Thyroid gland (tissue), 4 donors: Measurements from ENCODE around the gene ABCB6. TPM values are rescaled to one million over a fixed set of nuclear protein-coding genes. Genes with fewer than 3 reads are reported as not detected.

Experiments used
- DNase-seq, 2 donors: peaks; one replicate each; pipeline ENCODE4 v3.0.0-alpha.2; 2019
- H3K27ac ChIP-seq, 3 donors: fragments of 200-600 bp; sonication (generic); 1 replicate in 2 of 3; 2 replicates in 1 of 3; pipeline ENCODE4 v1.5.1; 2016 to 2019; ENCODE audit warnings: mild to moderate bottlenecking in 1 of 3, moderate library complexity in 1 of 3
- H3K27me3 ChIP-seq: fragments of 200-600 bp; sonication (generic); one replicate; pipeline ENCODE4 v1.5.1; 2019
- H3K36me3 ChIP-seq, 2 donors: fragments of 200-600 bp; sonication (generic); one replicate each; pipeline ENCODE4 v1.5.1; 2016 to 2019
- H3K4me1 ChIP-seq, 2 donors: fragments of 200-600 bp; sonication (generic); one replicate each; pipeline ENCODE4 v1.5.1; 2017 to 2019
- H3K4me3 ChIP-seq, 3 donors: fragments of 200-600 bp; sonication (generic); replicated peaks in 1 of 3; 1 replicate in 2 of 3; 2 replicates in 1 of 3; pipeline ENCODE4 v1.5.1; 2016; ENCODE audit warnings: mild to moderate bottlenecking in 1 of 3
- H3K9me3 ChIP-seq: fragments of 200-600 bp; sonication (generic); one replicate; pipeline ENCODE4 v1.5.1; 2017
- CTCF ChIP-seq, 6 experiments: fragments of 200-600 bp in 3 of 6; fragments of 450-650 bp in 3 of 6; sonication (generic) in 3 of 6; IDR thresholded peaks; one replicate each; pipeline ENCODE4 v1.5.1; 2016 to 2019; ENCODE audit warnings: antibody characterized with exemption in 6 of 6, mild to moderate bottlenecking in 2 of 6, inconsistent platforms in 1 of 6, moderate library complexity in 1 of 6
- POLR2A ChIP-seq, 2 donors: fragments of 450-650 bp; IDR thresholded peaks; one replicate each; pipeline ENCODE4 v1.6.1; 2017; ENCODE audit warnings: antibody characterized with exemption in 2 of 2, mild to moderate bottlenecking in 2 of 2, moderate library complexity in 1 of 2
- WGBS, 2 donors: methylation state at CpG; one replicate each; pipeline ENCODE4 v1.1.5; 2017; 5-methylcytosine and 5-hydroxymethylcytosine counted together
- intact Hi-C: fragments of 100-400 bp; cut with DNase I; formaldehyde crosslinking; loops from one replicate; pipeline ENCODE4 v1.15.1; 2023
- total RNA-seq, 4 donors: library from RNA; depleted of rRNA; stranded (reverse); fragments of >200 nt; gene quantifications; one replicate each; pipeline ENCODE4 v1.2.3, GENCODE V29; 2016

The ABCB6 gene
- total RNA-seq, 4 donors from 2014 or later = 29.6 to 96.8 (median 63.6) TPM

GRCh38 chr2:219172231-219173154 lies 46.3 kb downstream of the ABCB6 start:
- WGBS, 2 donors = 89 to 90% methylated on average over 16 of the region's 16 CpGs
- peaks cover 9 to 22% of the 10 kb centered on the region in 2 donors for H3K4me1 ChIP-seq
- TF ChIP-seq POLR2A (IDR thresholded peaks at IDR 0.05) (no peak), CTCF (IDR thresholded peaks at IDR 0.05) (no peak)
- H3K9me3 ChIP-seq = no peaks in the 10 kb centered on the region
- H3K4me3 ChIP-seq = no peak overlapping the region
- intact Hi-C loops = no loop called here
- H3K36me3 ChIP-seq = peaks cover 30% of the 10 kb centered on the region in 2 donors
- H3K27ac ChIP-seq = peak overlapping the region in 2 of 3 donors; percentile 44 to 59
- no peak for DNase-seq
- H3K27me3 ChIP-seq = no peaks in the 10 kb centered on the region

- H3K4me3 ChIP-seq = no peak overlapping the region
- peaks cover 9 to 22% of the 10 kb centered on the region in 2 donors for H3K4me1 ChIP-seq
- no peaks in the 10 kb centered on the region for H3K9me3 ChIP-seq
- intact Hi-C loops = no loop called here
- peaks cover 30% of the 10 kb centered on the region in 2 donors for H3K36me3 ChIP-seq
- peak overlapping the region; percentile 44 to 67 (median 59) for H3K27ac ChIP-seq
- H3K27me3 ChIP-seq = no peaks in the 10 kb centered on the region
- 39 to 49% methylated on average over 6 of the region's 6 CpGs for WGBS, 2 donors
- peak; percentile 43 to 52 for DNase-seq
- no peak for TF ChIP-seq POLR2A (IDR thresholded peaks at IDR 0.05)
- TF ChIP-seq CTCF (IDR thresholded peaks at IDR 0.05) = peak; percentile 52 to 66 (median 60)
Observed at GRCh38 chr2:219171231-219171651, 47.5 kb downstream of the ABCB6 start.

GRCh38 chr2:219169930-219170654 lies 48.7 kb downstream of the ABCB6 start, which contains the start of gene SLC23A3:
Gene SLC23A3, minus strand, starts transcription at chr2:219170029. Its CDS starts 45 bp downstream, at chr2:219169984.
- Histone ChIP-seq H3K4me1 (peaks cover 0 to 15% of the 10 kb centered on the region in 2 donors), H3K27ac (peak within 1 kb of the TSS in 1 of 3 donors; percentile 59), H3K9me3 (no peaks in the 10 kb centered on the region), H3K4me3 (no peak within 1 kb of the TSS), H3K27me3 (no peaks in the 10 kb centered on the region), H3K36me3 (peaks cover 28 to 30% of the 10 kb centered on the region in 2 donors)
- WGBS, 2 donors = 85 to 90% methylated on average over 10 of the region's 10 CpGs
- no peak for TF ChIP-seq POLR2A (IDR thresholded peaks at IDR 0.05)
- TF ChIP-seq CTCF (IDR thresholded peaks at IDR 0.05) = no peak
- no peak for DNase-seq
- intact Hi-C loops = loop anchor here (10.0 kb wide), 1 partner anchor 215 kb away; the partner anchor contains the start of gene DNPEP

- Histone ChIP-seq H3K36me3 (peaks cover 18 to 20% of the 10 kb centered on the region in 2 donors), H3K4me1 (peaks cover 0 to 10% of the 10 kb centered on the region in 2 donors), H3K27me3 (no peaks in the 10 kb centered on the region), H3K4me3 (no peak overlapping the region), H3K27ac (no peak overlapping the region), H3K9me3 (no peaks in the 10 kb centered on the region)
- intact Hi-C loops = loop anchor here (10.0 kb wide), 1 partner anchor 216 kb away; the partner anchor contains the start of gene DNPEP
- DNase-seq = no peak
- TF ChIP-seq CTCF (IDR thresholded peaks at IDR 0.05) (no peak), POLR2A (IDR thresholded peaks at IDR 0.05) (no peak)
Observed at GRCh38 chr2:219168932-219169331, 49.8 kb downstream of the ABCB6 start.
